HuH-7 (cell line): ENCODE measurements around the gene DHRS12.
A peak's percentile ranks its signal among the peaks of the same experiment; 100 is the strongest.

Source experiments
- DNase-seq: peaks from one replicate; pipeline ENCODE4 v3.0.0; 2011; ENCODE audit warnings: low spot score

Gene DHRS12

GRCh38 chr13:51758691-51759090 lies 45.3 kb downstream of the DHRS12 start:
- no peak for DNase-seq

GRCh38 chr13:51756651-51757050 lies 47.3 kb downstream of the DHRS12 start:
- no peak for DNase-seq

- DNase-seq: no peak
Observed at GRCh38 chr13:51747438-51748434, 56.2 kb downstream of the DHRS12 start.

- DNase-seq: no peak
Observed at GRCh38 chr13:51746802-51747201, 57.2 kb downstream of the DHRS12 start.

GRCh38 chr13:51745243-51745642 lies 58.7 kb downstream of the DHRS12 start:
- no peak for DNase-seq

GRCh38 chr13:51742611-51743010 lies 61.4 kb downstream of the DHRS12 start:
- no peak for DNase-seq

- no peak for DNase-seq
Observed at GRCh38 chr13:51742031-51742430, 61.9 kb downstream of the DHRS12 start.

GRCh38 chr13:51740698-51741097 lies 63.3 kb downstream of the DHRS12 start:
- DNase-seq: no peak

GRCh38 chr13:51739027-51739764 lies 64.8 kb downstream of the DHRS12 start:
- no peak for DNase-seq

- no peak for DNase-seq
Observed at GRCh38 chr13:51738226-51738905, 65.6 kb downstream of the DHRS12 start.

- no peak for DNase-seq
Observed at GRCh38 chr13:51737609-51738008, 66.4 kb downstream of the DHRS12 start.

GRCh38 chr13:51734786-51735185 lies 69.2 kb downstream of the DHRS12 start:
- no peak for DNase-seq

- peak; percentile 21 for DNase-seq
Observed at GRCh38 chr13:51733374-51734298, 70.3 kb downstream of the DHRS12 start.

- DNase-seq: peak; percentile 17
Observed at GRCh38 chr13:51731759-51732158, 72.2 kb downstream of the DHRS12 start.

- DNase-seq: no peak
Observed at GRCh38 chr13:51730927-51731326, 73.0 kb downstream of the DHRS12 start.

- no peak for DNase-seq
Observed at GRCh38 chr13:51729866-51730553, 74.0 kb downstream of the DHRS12 start.

GRCh38 chr13:51728972-51729371 lies 75.0 kb downstream of the DHRS12 start:
- DNase-seq: no peak

GRCh38 chr13:51728275-51728673 lies 75.7 kb downstream of the DHRS12 start:
- no peak for DNase-seq

- DNase-seq: no peak
Observed at GRCh38 chr13:51727634-51728274, 76.2 kb downstream of the DHRS12 start.
